ENCODE data around the gene SAV1. TPM values are rescaled to one million over a fixed set of nuclear protein-coding genes. Genes with fewer than 3 reads are reported as not detected.

SAV1 gene
- total and polyA plus RNA-seq, 2 of the 13 experiments (the other 11 are each of a cell fraction or from before 2014, with no cell fraction given): 7.3 to 8.2 TPM

- TF ChIP-seq, protein P1, sequence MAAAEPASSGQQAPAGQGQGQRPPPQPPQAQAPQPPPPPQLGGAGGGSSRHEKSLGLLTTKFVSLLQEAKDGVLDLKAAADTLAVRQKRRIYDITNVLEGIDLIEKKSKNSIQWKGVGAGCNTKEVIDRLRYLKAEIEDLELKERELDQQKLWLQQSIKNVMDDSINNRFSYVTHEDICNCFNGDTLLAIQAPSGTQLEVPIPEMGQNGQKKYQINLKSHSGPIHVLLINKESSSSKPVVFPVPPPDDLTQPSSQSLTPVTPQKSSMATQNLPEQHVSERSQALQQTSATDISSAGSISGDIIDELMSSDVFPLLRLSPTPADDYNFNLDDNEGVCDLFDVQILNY (CRISPR knock-in tag; conservative IDR thresholded peaks at IDR 0.05): no peak
- no peak for TF ChIP-seq PHF20 (CRISPR knock-in tag; IDR thresholded peaks at IDR 0.05)
- no peak for TF ChIP-seq MIER3 (CRISPR knock-in tag; IDR thresholded peaks at IDR 0.05; ENCODE audit: borderline replicate concordance)
- TF ChIP-seq, protein P2, sequence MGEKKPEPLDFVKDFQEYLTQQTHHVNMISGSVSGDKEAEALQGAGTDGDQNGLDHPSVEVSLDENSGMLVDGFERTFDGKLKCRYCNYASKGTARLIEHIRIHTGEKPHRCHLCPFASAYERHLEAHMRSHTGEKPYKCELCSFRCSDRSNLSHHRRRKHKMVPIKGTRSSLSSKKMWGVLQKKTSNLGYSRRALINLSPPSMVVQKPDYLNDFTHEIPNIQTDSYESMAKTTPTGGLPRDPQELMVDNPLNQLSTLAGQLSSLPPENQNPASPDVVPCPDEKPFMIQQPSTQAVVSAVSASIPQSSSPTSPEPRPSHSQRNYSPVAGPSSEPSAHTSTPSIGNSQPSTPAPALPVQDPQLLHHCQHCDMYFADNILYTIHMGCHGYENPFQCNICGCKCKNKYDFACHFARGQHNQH (CRISPR knock-in tag; IDR thresholded peaks at IDR 0.05): no peak
- TF ChIP-seq HNRNPH1 (optimal IDR thresholded peaks at IDR 0.05; ENCODE audit: low read depth, low read length): no peak
- TF ChIP-seq ASH2L (IDR thresholded peaks at IDR 0.05; ENCODE audit: insufficient read length, low read depth, low read length): no peak
- TF ChIP-seq SAFB2 (CRISPR knock-in tag; IDR thresholded peaks at IDR 0.05; ENCODE audit: borderline replicate concordance, low read depth): no peak
- TF ChIP-seq GTF2F1 (IDR thresholded peaks at IDR 0.05; ENCODE audit: low read length): no peak
Observed at GRCh38 chr14:50658203-50658602, 9.9 kb downstream of the SAV1 start (continued).

GRCh38 chr14:50657753-50658152, 10.4 kb downstream of the SAV1 start:
- WGBS (ENCODE audit: low lambda C conversion rate): 98% methylated on average over 2 of the region's 2 CpGs
- BruUV-seq (replicated peaks): no TSS peak
- H3K27ac ChIP-seq (ENCODE audit: extremely low read length, insufficient read depth, low read length): no peak overlapping the region
- peaks cover 8% of the 10 kb centered on the region for H3K79me2 ChIP-seq (ENCODE audit: insufficient read depth, low read length)
- H3K4me1 ChIP-seq (ENCODE audit: insufficient read depth, low read length): peaks cover 13% of the 10 kb centered on the region
- intact Hi-C loops (cut with micrococcal nuclease; ENCODE audit: unreplicated experiment) (no loop called here), in situ Hi-C loops (cut with HindIII; ENCODE audit: extremely low pct_ligation_motif_present, low pct_unique_long_range_greater_than_20kb) (no loop called here)
- ATAC-seq (no peak), FAIRE-seq (no peak), DNase-seq (ENCODE audit: low spot score) (no peak)
- no peak overlapping the region for H3K9ac ChIP-seq (ENCODE audit: insufficient read depth, low read depth, low read length)
- no peaks in the 10 kb centered on the region for H4K20me1 ChIP-seq (ENCODE audit: insufficient read depth, low read length)
- H3K9me3 ChIP-seq (ENCODE audit: low read length): no peaks in the 10 kb centered on the region
- no peaks in the 10 kb centered on the region for H3K27me3 ChIP-seq (ENCODE audit: control insufficient read depth in 1 of 2, insufficient read depth in 2 of 2, low read length in 2 of 2)
- CTCF ChIA-PET (ENCODE audit: low intra/inter-chr PET ratio, low total read pairs): no interaction called here
- H3K4me3 ChIP-seq (replicated peaks in 1 of 3; ENCODE audit: insufficient read depth in 1 of 3, low read depth in 2 of 3, low read length in 3 of 3): no peak overlapping the region
- POLR2A ChIA-PET: interaction anchor here (1.5 kb wide), 2 partner anchors 9 to 10 kb away, joined by 4 to 6 read pairs; partner anchors contain the start of gene SAV1
- no peak overlapping the region for H3K4me2 ChIP-seq (ENCODE audit: low read depth, low read length)
- H3K36me3 ChIP-seq (replicated peaks in 1 of 2; ENCODE audit: control insufficient read depth in 1 of 2, insufficient read depth in 2 of 2, low read length in 2 of 2): peaks cover 0 to 10% of the 10 kb centered on the region in 2 experiments; a peak in 1 of 5 replicates
- no peak overlapping the region for H2AFZ ChIP-seq (ENCODE audit: low read length)
- TF ChIP-seq, protein P3, sequence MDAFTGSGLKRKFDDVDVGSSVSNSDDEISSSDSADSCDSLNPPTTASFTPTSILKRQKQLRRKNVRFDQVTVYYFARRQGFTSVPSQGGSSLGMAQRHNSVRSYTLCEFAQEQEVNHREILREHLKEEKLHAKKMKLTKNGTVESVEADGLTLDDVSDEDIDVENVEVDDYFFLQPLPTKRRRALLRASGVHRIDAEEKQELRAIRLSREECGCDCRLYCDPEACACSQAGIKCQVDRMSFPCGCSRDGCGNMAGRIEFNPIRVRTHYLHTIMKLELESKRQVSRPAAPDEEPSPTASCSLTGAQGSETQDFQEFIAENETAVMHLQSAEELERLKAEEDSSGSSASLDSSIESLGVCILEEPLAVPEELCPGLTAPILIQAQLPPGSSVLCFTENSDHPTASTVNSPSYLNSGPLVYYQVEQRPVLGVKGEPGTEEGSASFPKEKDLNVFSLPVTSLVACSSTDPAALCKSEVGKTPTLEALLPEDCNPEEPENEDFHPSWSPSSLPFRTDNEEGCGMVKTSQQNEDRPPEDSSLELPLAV (CRISPR knock-in tag; conservative IDR thresholded peaks at IDR 0.05; ENCODE audit: low read depth): no peak
- TF ChIP-seq HOXD1 (CRISPR knock-in tag; IDR thresholded peaks at IDR 0.05): no peak
- no peak for TF ChIP-seq SIN3A (IDR thresholded peaks at IDR 0.05; ENCODE audit: borderline replicate concordance, low read depth, low read length)
- TF ChIP-seq, protein P4, sequence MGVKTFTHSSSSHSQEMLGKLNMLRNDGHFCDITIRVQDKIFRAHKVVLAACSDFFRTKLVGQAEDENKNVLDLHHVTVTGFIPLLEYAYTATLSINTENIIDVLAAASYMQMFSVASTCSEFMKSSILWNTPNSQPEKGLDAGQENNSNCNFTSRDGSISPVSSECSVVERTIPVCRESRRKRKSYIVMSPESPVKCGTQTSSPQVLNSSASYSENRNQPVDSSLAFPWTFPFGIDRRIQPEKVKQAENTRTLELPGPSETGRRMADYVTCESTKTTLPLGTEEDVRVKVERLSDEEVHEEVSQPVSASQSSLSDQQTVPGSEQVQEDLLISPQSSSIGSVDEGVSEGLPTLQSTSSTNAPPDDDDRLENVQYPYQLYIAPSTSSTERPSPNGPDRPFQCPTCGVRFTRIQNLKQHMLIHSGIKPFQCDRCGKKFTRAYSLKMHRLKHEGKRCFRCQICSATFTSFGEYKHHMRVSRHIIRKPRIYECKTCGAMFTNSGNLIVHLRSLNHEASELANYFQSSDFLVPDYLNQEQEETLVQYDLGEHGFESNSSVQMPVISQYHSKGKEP (CRISPR knock-in tag; IDR thresholded peaks at IDR 0.05): no peak
- no peak for TF ChIP-seq CENPX (CRISPR knock-in tag; IDR thresholded peaks at IDR 0.05)
- no peak for TF ChIP-seq CHCHD3 (CRISPR knock-in tag; IDR thresholded peaks at IDR 0.05)
